Gastrocnemius medialis (tissue), 4 donors: ENCODE results near the gene MUC2.

Experiments
- CTCF ChIP-seq, 5 experiments: fragments of 450-650 bp in 3 of 5; fragments of 200-600 bp in 2 of 5; sonication (generic) in 2 of 5; IDR thresholded peaks in 4 of 5; conservative IDR thresholded peaks in 1 of 5; 1 replicate in 4 of 5; 2 replicates in 1 of 5; pipeline ENCODE4 v1.5.1; 2016 to 2019; ENCODE audit warnings: antibody characterized with exemption in 5 of 5, mild to moderate bottlenecking in 3 of 5, moderate library complexity in 3 of 5
- POLR2A ChIP-seq, 2 donors: fragments of 450-650 bp; IDR thresholded peaks; one replicate each; pipeline ENCODE4 v1.6.1; 2017; ENCODE audit warnings: antibody characterized with exemption in 2 of 2, mild to moderate bottlenecking in 2 of 2, moderate library complexity in 2 of 2

GRCh38 chr11:1073851-1074243 is 827 bp upstream of the MUC2 start:
- no peak for TF ChIP-seq CTCF (IDR thresholded peaks at IDR 0.05 in 4 of 5, conservative IDR thresholded peaks at IDR 0.05 in 1 of 5)
- no peak for TF ChIP-seq POLR2A (IDR thresholded peaks at IDR 0.05)
